Urinary bladder (tissue), 4 donors: ENCODE results near the gene DYRK1B. TPM values are rescaled to one million over a fixed set of nuclear protein-coding genes. Genes with fewer than 3 reads are reported as not detected.
"Not testable (repeated sequence)": the region's sequence is repeated elsewhere in the genome, so short reads cannot be mapped to it uniquely, and the experiment has no call there.

Source experiments
- DNase-seq: peaks from one replicate; pipeline ENCODE4 v3.0.0-alpha.2; 2015; ENCODE audit errors: extremely low spot score
- H3K27ac ChIP-seq: one replicate; pipeline ENCODE4 v1.5.1; 2013; ENCODE audit warnings: low read depth, mild to moderate bottlenecking, moderate library complexity
- H3K36me3 ChIP-seq: one replicate; pipeline ENCODE4 v1.6.1; 2013; ENCODE audit warnings: mild to moderate bottlenecking, moderate library complexity; ENCODE audit not compliant: insufficient read depth
- H3K4me1 ChIP-seq: one replicate; pipeline ENCODE4 v1.6.1; 2013; ENCODE audit warnings: mild to moderate bottlenecking, moderate library complexity; ENCODE audit not compliant: insufficient read depth
- H3K4me3 ChIP-seq: one replicate; pipeline ENCODE4 v1.5.1; 2013; ENCODE audit warnings: low read depth, low read length
- WGBS: extraction: QIAGEN DNeasy Blood & Tissue Kit; methylation state at CpG from one replicate; pipeline ENCODE4 v1.1.7; 2013; 5-methylcytosine and 5-hydroxymethylcytosine counted together
- polyA plus RNA-seq: library from polyadenylated mRNA; stranded (reverse); fragments of 200-250 nt; gene quantifications from one replicate; pipeline ENCODE4 v1.2.3, GENCODE V29; 2013
- total RNA-seq: library from RNA; depleted of rRNA; stranded (reverse); fragments of >200 nt; gene quantifications from one replicate; pipeline ENCODE4 v1.2.3, GENCODE V29; 2014
- donor health status: healthy with polysubstance abuse.
- donor health status: healthy.

Gene DYRK1B
- total RNA-seq (12.6 TPM), polyA plus RNA-seq (17.2 TPM)

- H3K4me3 ChIP-seq: peak within 1 kb of the TSS; percentile 74
- peak; percentile 96 for DNase-seq
- under 1% methylated on average over 59 of the region's 59 CpGs for WGBS
- peaks cover 3% of the 10 kb centered on the region for H3K4me1 ChIP-seq
- peaks cover 8% of the 10 kb centered on the region for H3K36me3 ChIP-seq
- peak within 1 kb of the TSS; percentile 72 for H3K27ac ChIP-seq
Measured at GRCh38 chr19:39833464-39834286, at the start of gene DYRK1B. Gene DYRK1B, minus strand, starts transcription at chr19:39834162. Its CDS starts 2,295 bp downstream, at chr19:39831867.

- not testable (repeated sequence) for H3K4me1 ChIP-seq, H3K27ac ChIP-seq, H3K4me3 ChIP-seq, DNase-seq, H3K36me3 ChIP-seq
- WGBS: 91% methylated on average over 6 of the region's 10 CpGs
Measured at GRCh38 chr19:39882645-39883044, 48.7 kb upstream of the DYRK1B start.

GRCh38 chr19:39881495-39882110, 47.6 kb upstream of the DYRK1B start:
- not testable (repeated sequence) for H3K27ac ChIP-seq, H3K4me1 ChIP-seq, H3K36me3 ChIP-seq, DNase-seq, H3K4me3 ChIP-seq
- 12% methylated on average over 15 of the region's 15 CpGs for WGBS

- WGBS: 88% methylated on average over 4 of the region's 5 CpGs
- DNase-seq: not testable (repeated sequence)
Measured at GRCh38 chr19:39880241-39880640, 46.3 kb upstream of the DYRK1B start.

GRCh38 chr19:39879796-39880195, 45.8 kb upstream of the DYRK1B start:
- WGBS: 98% methylated on average over 2 of the region's 8 CpGs
- H3K4me3 ChIP-seq, H3K4me1 ChIP-seq, H3K36me3 ChIP-seq, DNase-seq, H3K27ac ChIP-seq: not testable (repeated sequence)

More at GRCh38 chr19:39880241-39880640, 46.3 kb upstream of the DYRK1B start:
- H3K4me1 ChIP-seq, H3K4me3 ChIP-seq, H3K27ac ChIP-seq, H3K36me3 ChIP-seq: not testable (repeated sequence)

GRCh38 chr19:39878866-39879265, 44.9 kb upstream of the DYRK1B start:
- not testable (repeated sequence) for DNase-seq, H3K4me3 ChIP-seq, H3K36me3 ChIP-seq, H3K4me1 ChIP-seq, H3K27ac ChIP-seq
- WGBS: 86% methylated on average over 11 of the region's 11 CpGs

- H3K36me3 ChIP-seq: no peaks in the 10 kb centered on the region
- no peaks in the 10 kb centered on the region for H3K4me1 ChIP-seq
- DNase-seq: no peak
- H3K4me3 ChIP-seq: no peak overlapping the region
- H3K27ac ChIP-seq: no peak overlapping the region
- 90% methylated on average over 1 of the region's 1 CpG for WGBS
Measured at GRCh38 chr19:39878398-39878797, 44.4 kb upstream of the DYRK1B start.

GRCh38 chr19:39877982-39878381, 44.0 kb upstream of the DYRK1B start:
- 79% methylated on average over 15 of the region's 17 CpGs for WGBS
- not testable (repeated sequence) for H3K4me3 ChIP-seq, H3K27ac ChIP-seq, DNase-seq, H3K36me3 ChIP-seq, H3K4me1 ChIP-seq

- not testable (repeated sequence) for H3K27ac ChIP-seq, H3K36me3 ChIP-seq, DNase-seq, H3K4me3 ChIP-seq, H3K4me1 ChIP-seq
- 70% methylated on average over 14 of the region's 14 CpGs for WGBS
Measured at GRCh38 chr19:39877488-39877887, 43.5 kb upstream of the DYRK1B start.

- H3K36me3 ChIP-seq, DNase-seq, H3K27ac ChIP-seq, H3K4me3 ChIP-seq, H3K4me1 ChIP-seq: not testable (repeated sequence)
- 97% methylated on average over 2 of the region's 11 CpGs for WGBS
Measured at GRCh38 chr19:39876486-39876885, 42.5 kb upstream of the DYRK1B start.

- not testable (repeated sequence) for DNase-seq, H3K36me3 ChIP-seq, H3K4me1 ChIP-seq, H3K4me3 ChIP-seq, H3K27ac ChIP-seq
- 38% methylated on average over 43 of the region's 43 CpGs for WGBS
Measured at GRCh38 chr19:39875401-39875864, 41.5 kb upstream of the DYRK1B start.

- WGBS: 83% methylated on average over 1 of the region's 1 CpG
- DNase-seq: no peak
Measured at GRCh38 chr19:39874404-39874803, 40.4 kb upstream of the DYRK1B start.

GRCh38 chr19:39873385-39873784, 39.4 kb upstream of the DYRK1B start:
- H3K27ac ChIP-seq: no peak overlapping the region
- no peaks in the 10 kb centered on the region for H3K4me1 ChIP-seq
- H3K4me3 ChIP-seq: no peak overlapping the region
- WGBS: 95% methylated on average over 20 of the region's 20 CpGs
- H3K36me3 ChIP-seq: no peaks in the 10 kb centered on the region
- DNase-seq: no peak

More at GRCh38 chr19:39874404-39874803, 40.4 kb upstream of the DYRK1B start:
- no peak overlapping the region for H3K27ac ChIP-seq
- no peak overlapping the region for H3K4me3 ChIP-seq
- H3K4me1 ChIP-seq: no peaks in the 10 kb centered on the region
- no peaks in the 10 kb centered on the region for H3K36me3 ChIP-seq
